Psoas muscle (tissue), 8 donors: Measurements from ENCODE around the gene ALKBH7. TPM values are rescaled to one million over a fixed set of nuclear protein-coding genes. Genes with fewer than 3 reads are reported as not detected.

Experiments used
- ATAC-seq, 4 donors: fragments of 200-7000 bp; cut with Tn5 transposase; one replicate each; pipeline ENCODE4 v1.9.1; 2020; ENCODE audit warnings: moderate library complexity in 3 of 4, mild to moderate bottlenecking in 2 of 4
- DNase-seq, 2 donors: peaks; one replicate each; pipeline ENCODE4 v3.0.0-alpha.2; 2020
- H3K27ac ChIP-seq: fragments of 200-600 bp; one replicate; pipeline ENCODE4 v1.8.0; 2022
- H3K27me3 ChIP-seq, 3 donors: fragments of 200-600 bp in 1 of 3; one replicate each; pipeline versions ENCODE4 v1.6.1 to v1.8.0; 2013 to 2022; ENCODE audit warnings: low read length in 2 of 3, mild to moderate bottlenecking in 2 of 3, moderate library complexity in 1 of 3; ENCODE audit not compliant: insufficient read depth in 3 of 3
- H3K36me3 ChIP-seq, 2 donors: fragments of 200-600 bp in 1 of 2; one replicate each; pipeline versions ENCODE4 v1.6.1 to v1.8.0; 2013 to 2022; ENCODE audit warnings: low read depth in 1 of 2, mild to moderate bottlenecking in 1 of 2, moderate library complexity in 1 of 2; ENCODE audit not compliant: insufficient read depth in 1 of 2
- H3K4me1 ChIP-seq: fragments of 200-600 bp; one replicate; pipeline ENCODE4 v1.8.0; 2022
- H3K4me3 ChIP-seq: fragments of 200-600 bp; one replicate; pipeline ENCODE4 v1.8.0; 2022; ENCODE audit warnings: mild to moderate bottlenecking
- H3K9me3 ChIP-seq: fragments of 200-600 bp; one replicate; pipeline ENCODE4 v1.8.0; 2022
- WGBS, 3 donors: extraction: QIAGEN DNeasy Blood & Tissue Kit; methylation state at CpG; one replicate each; pipeline versions ENCODE4 v1.1.6 to v1.1.7; 2013; 5-methylcytosine and 5-hydroxymethylcytosine counted together
- intact Hi-C, 2 donors: fragments of 100-400 bp; cut with DNase I; formaldehyde crosslinking; loops; one replicate each; pipeline versions ENCODE4 v1.11.0 to v1.14.2; 2022
- polyA plus RNA-seq, 3 donors: library from polyadenylated mRNA; stranded (reverse); fragments of 200-250 nt; gene quantifications; one replicate each; pipeline ENCODE4 v1.2.3, GENCODE V29; 2013
- total RNA-seq, 4 donors: library from RNA; stranded (reverse); fragmentation: NEBNext Ultra II Directional in 2 of 4; extraction: Animal tissue kit (Norgen Biotek cat#: 25700) in 2 of 4; gene quantifications; one replicate each; pipeline versions ENCODE4 v1.2.1 to v1.2.4, GENCODE V29; 2021 to 2023
- TF ChIP-seq, protein P1 (sequence below): fragments of 200-600 bp; IDR thresholded peaks from one replicate; pipeline ENCODE4 v1.8.0; 2022; ENCODE audit warnings: antibody characterized with exemption
- donor health status: healthy with polysubstance abuse.
- donor health status: DM: no; HTN: no; CAD: no; lungs with moderate emphysema.
- donor health status: Bipolar disorder and iron deficiency.
- donor health status: healthy.
- donor health status: DM: yes; HTN: yes; CAD: no.
- donor health status: DM: no; HTN: no; CAD: no.
- donor health status: DM: no; HTN: no; CAD: no.
- donor health status: DM: yes; HTN: yes; CAD: no.

The ALKBH7 gene
- total and polyA plus RNA-seq, 7 donors = 71.5 to 120 (median 99.5) TPM

DNA sequence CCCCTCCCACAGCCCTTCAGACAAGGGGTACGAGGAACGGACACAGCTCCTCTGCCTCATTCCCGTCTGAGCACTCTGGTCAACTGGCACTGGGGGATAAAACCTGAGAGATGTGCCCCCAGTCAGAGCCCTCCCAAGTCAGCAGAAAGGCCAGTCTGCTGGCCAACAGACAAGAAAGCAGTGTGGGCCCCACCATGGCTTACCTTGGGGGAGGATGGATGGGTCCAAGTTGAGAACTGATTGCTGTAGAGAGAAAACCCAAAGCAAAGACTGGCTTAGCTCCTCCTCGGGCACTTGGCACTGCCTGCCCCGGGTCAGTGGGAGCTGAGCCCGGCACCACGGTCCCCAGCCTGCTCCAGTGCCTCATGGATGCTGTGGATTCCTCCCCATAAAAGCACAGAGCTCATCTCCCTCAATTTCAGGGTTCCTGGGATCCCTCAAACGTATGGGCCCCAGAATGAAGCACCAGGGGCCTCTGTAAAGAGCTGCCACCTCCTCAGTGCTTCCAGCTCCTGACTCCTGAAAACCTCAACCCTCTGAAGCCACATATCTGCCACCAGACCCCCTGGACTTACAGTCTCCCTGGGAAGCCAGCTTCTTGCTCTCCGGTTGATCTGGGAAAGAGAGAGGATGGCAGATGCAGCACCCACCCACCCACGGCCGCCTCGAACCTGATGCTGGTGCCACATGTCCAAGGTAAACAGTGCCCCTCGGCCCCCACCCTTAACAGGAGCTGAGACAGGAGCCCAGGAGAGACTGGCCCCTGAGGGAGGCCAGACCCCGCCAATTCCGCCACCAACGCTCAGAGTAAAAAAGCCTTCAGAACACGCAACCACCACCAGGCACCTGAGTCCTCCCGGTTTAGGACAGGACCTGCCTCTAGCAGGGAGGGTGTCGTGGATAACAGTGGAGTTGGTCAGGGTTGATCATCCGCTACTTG lies 48.8 kb downstream of the ALKBH7 start:
- Histone ChIP-seq H3K4me3 (no peak overlapping the region), H3K27ac (no peak overlapping the region), H3K36me3 (peaks cover under 1 to 60% of the 10 kb centered on the region in 2 donors), H3K9me3 (no peaks in the 10 kb centered on the region), H3K4me1 (peaks cover 16% of the 10 kb centered on the region), H3K27me3 (no peaks in the 10 kb centered on the region)
- intact Hi-C loops = loop anchor here (5.0 to 10.0 kb wide), 2 partner anchors 44 to 207 kb away; partner anchors contain the start of gene PSPN (in 2 of the 2)
- no peak for DNase-seq
- ATAC-seq = no peak
- 71 to 81% (median 73%) methylated on average over 19 to 20 of the region's 20 CpGs for WGBS, 3 donors
- TF ChIP-seq, protein P1, sequence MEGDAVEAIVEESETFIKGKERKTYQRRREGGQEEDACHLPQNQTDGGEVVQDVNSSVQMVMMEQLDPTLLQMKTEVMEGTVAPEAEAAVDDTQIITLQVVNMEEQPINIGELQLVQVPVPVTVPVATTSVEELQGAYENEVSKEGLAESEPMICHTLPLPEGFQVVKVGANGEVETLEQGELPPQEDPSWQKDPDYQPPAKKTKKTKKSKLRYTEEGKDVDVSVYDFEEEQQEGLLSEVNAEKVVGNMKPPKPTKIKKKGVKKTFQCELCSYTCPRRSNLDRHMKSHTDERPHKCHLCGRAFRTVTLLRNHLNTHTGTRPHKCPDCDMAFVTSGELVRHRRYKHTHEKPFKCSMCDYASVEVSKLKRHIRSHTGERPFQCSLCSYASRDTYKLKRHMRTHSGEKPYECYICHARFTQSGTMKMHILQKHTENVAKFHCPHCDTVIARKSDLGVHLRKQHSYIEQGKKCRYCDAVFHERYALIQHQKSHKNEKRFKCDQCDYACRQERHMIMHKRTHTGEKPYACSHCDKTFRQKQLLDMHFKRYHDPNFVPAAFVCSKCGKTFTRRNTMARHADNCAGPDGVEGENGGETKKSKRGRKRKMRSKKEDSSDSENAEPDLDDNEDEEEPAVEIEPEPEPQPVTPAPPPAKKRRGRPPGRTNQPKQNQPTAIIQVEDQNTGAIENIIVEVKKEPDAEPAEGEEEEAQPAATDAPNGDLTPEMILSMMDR = no peak

DNA sequence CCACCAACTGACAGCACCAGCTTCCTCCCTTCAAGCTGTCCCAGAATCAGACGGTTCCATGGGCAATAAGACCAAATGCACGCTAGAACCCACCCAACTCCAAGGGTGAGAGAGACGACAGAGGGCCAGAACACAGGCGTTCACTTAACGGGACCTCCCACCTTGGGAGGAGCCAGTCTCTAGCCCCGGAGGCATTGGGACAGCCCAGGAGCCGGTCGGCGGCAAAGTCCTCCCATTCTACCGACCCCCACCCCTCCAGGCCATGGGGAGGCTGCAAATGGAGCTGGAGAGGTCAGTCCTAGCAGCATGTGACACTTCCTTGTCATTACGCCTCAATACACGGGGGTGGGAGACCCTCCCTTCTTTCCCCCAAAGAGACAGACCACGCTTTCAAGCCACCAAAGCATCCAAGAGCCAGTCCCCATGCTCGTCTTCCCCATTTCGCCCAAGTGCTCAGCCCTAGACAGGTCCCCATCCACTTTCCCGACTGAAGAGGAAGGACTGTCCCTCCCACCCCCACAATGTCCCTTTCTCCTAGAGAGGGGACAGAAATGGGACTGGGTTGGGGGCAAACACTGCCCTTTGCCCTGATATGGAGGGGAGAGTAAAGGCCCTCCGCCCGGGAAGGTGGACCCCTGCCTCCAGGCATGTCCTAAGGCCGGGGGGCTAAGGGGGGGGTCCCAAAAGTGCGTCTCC lies 51.1 kb downstream of the ALKBH7 start:
- Histone ChIP-seq H3K4me1 (peaks cover 16% of the 10 kb centered on the region), H3K4me3 (peak overlapping the region; percentile 93), H3K9me3 (no peaks in the 10 kb centered on the region), H3K27ac (peak overlapping the region; percentile 71), H3K27me3 (no peaks in the 10 kb centered on the region), H3K36me3 (peaks cover 0 to 37% of the 10 kb centered on the region in 2 donors)
- intact Hi-C loops = loop anchor here (5.0 to 10.0 kb wide), 2 partner anchors 46 to 209 kb away; partner anchors contain the start of gene PSPN (in 2 of the 2)
- DNase-seq = no peak
- TF ChIP-seq, protein P1 = no peak
- no peak for ATAC-seq
- 1 to 4% (median 4%) methylated on average over 18 to 20 of the region's 20 CpGs for WGBS, 3 donors

DNA sequence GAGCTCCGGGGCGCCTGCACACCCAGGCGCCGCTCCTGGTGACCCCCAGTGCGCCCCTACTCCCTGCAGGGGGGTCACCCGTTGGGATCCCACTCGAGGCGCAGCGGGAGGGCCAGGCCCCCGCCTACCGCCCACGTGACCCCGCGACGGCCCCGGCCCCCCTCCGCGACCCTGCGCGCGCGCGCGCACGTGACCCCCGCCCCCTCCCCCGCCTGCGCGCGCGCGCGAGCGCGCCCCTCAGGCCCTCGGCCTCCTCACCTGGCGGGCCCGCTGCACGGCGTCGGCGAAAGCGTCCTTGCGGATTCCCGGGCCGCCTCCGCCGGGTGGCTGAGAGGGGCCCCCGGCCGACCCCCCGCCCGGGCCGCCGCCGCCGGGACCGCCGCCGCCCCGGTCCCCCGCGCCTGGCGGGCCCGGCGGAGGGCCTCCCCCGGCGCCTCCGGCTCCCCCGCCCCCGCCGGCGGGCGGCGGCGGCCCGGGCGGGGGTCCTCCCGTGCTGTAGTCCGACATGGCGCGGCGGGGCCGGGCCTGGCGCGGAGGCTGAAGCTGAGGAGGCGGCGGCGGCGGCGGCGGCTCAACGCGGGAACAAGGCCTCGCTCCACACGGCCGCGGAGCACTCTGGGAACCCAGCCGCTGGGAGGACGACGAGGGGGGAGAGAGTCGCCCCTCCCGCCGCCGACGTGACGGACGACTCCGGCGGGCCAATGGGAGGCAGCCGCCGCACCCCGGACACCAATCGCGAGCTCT lies 51.8 kb downstream of the ALKBH7 start, which contains the start of gene KHSRP:
Gene KHSRP (minus strand): TSS at position 617 of the 744 bp plus-strand sequence. CDS start 110 bp downstream, at position 507.
- H3K36me3 ChIP-seq = peaks cover 0 to 30% of the 10 kb centered on the region in 2 donors
- H3K4me3 ChIP-seq = peak within 1 kb of the TSS; percentile 93
- H3K27ac ChIP-seq = peak within 1 kb of the TSS; percentile 86
- H3K4me1 ChIP-seq = peaks cover 16% of the 10 kb centered on the region
- H3K9me3 ChIP-seq = no peaks in the 10 kb centered on the region
- TF ChIP-seq, protein P1 = no peak
- intact Hi-C loops = loop anchor here (5.0 to 10.0 kb wide), 2 partner anchors 47 to 210 kb away; partner anchors contain the start of gene PSPN (in 2 of the 2)
- no peaks in the 10 kb centered on the region for H3K27me3 ChIP-seq
- ATAC-seq (no peak), DNase-seq (peak; percentile 65 to 100)
- 0 to 2% (median 1%) methylated on average over 54 to 111 of the region's 114 CpGs for WGBS, 3 donors

Other genes starting within 250 kb of the ALKBH7 start
- gene ACSBG2, start 237.1 kb upstream of the ALKBH7 start, total RNA-seq = not detected
- gene ACSBG2, start 237.1 kb upstream of the ALKBH7 start, polyA plus RNA-seq = not detected
- 10 to 100 TPM; 35.8 to 51.7 (median 44.0) TPM for gene MLLT1, start 92.8 kb upstream of the ALKBH7 start, total RNA-seq
- gene MLLT1, start 92.8 kb upstream of the ALKBH7 start, polyA plus RNA-seq = 10 to 100 TPM; 24.2 to 34.2 (median 25.2) TPM
- not detected for gene ACER1, start 39.2 kb upstream of the ALKBH7 start, total RNA-seq
- gene ACER1, start 39.2 kb upstream of the ALKBH7 start, polyA plus RNA-seq = not detected
- gene CLPP, start 11.3 kb upstream of the ALKBH7 start, total RNA-seq = 100 to 1,000 TPM in 3 of 4 donors, 10 to 100 TPM in 1; 82.0 to 121 (median 116) TPM
- gene CLPP, start 11.3 kb upstream of the ALKBH7 start, polyA plus RNA-seq = 100 to 1,000 TPM; 101 to 140 (median 121) TPM
- gene PSPN, start 3.1 kb downstream of the ALKBH7 start, total RNA-seq = 1 to 10 TPM in 1 of 4 donors, under 1 TPM in 3; 0.55 to 1.0 (median 0.65) TPM
- 1 to 10 TPM in 1 of 3 donors, under 1 TPM in 2; 0.34 to 1.3 (median 0.78) TPM for gene PSPN, start 3.1 kb downstream of the ALKBH7 start, polyA plus RNA-seq
- gene GTF2F1, start 20.4 kb downstream of the ALKBH7 start, total RNA-seq = 10 to 100 TPM; 23.7 to 37.0 (median 33.3) TPM
- 10 to 100 TPM; 33.8 to 60.0 (median 42.8) TPM for gene GTF2F1, start 20.4 kb downstream of the ALKBH7 start, polyA plus RNA-seq
- 100 to 1,000 TPM; 101 to 168 (median 149) TPM for gene KHSRP, start 52.0 kb downstream of the ALKBH7 start, total RNA-seq
- 100 to 1,000 TPM; 104 to 174 (median 154) TPM for gene KHSRP, start 52.0 kb downstream of the ALKBH7 start, polyA plus RNA-seq
- gene SLC25A41, start 61.0 kb downstream of the ALKBH7 start, total RNA-seq = under 1 TPM in 3 of 4 donors, not detected in 1; 0.15 to 0.60 (median 0.50) TPM
- under 1 TPM; 0.07 to 0.45 (median 0.43) TPM for gene SLC25A41, start 61.0 kb downstream of the ALKBH7 start, polyA plus RNA-seq
- gene SLC25A23, start 87.0 kb downstream of the ALKBH7 start, total RNA-seq = 10 to 100 TPM; 40.6 to 91.8 (median 67.1) TPM
- 10 to 100 TPM; 15.0 to 49.4 (median 49.0) TPM for gene SLC25A23, start 87.0 kb downstream of the ALKBH7 start, polyA plus RNA-seq
- gene CRB3, start 91.5 kb downstream of the ALKBH7 start, total RNA-seq = not detected
- gene CRB3, start 91.5 kb downstream of the ALKBH7 start, polyA plus RNA-seq = under 1 TPM in 2 of 3 donors, not detected in 1; 0.23 to 0.38 TPM
- gene DENND1C, start 109.0 kb downstream of the ALKBH7 start, total RNA-seq = under 1 TPM; 0.26 to 0.93 (median 0.81) TPM
- gene DENND1C, start 109.0 kb downstream of the ALKBH7 start, polyA plus RNA-seq = under 1 TPM; 0.17 to 0.27 (median 0.21) TPM
- gene TUBB4A, start 129.5 kb downstream of the ALKBH7 start, total RNA-seq = 1 to 10 TPM; 2.7 to 6.4 (median 4.6) TPM
- gene TUBB4A, start 129.5 kb downstream of the ALKBH7 start, polyA plus RNA-seq = 1 to 10 TPM in 2 of 3 donors, under 1 TPM in 1; 0.44 to 1.4 (median 1.0) TPM
- gene TNFSF9, start 158.2 kb downstream of the ALKBH7 start, total RNA-seq = 1 to 10 TPM in 2 of 4 donors, under 1 TPM in 1, not detected in 1; 0.66 to 1.9 (median 1.2) TPM
- under 1 TPM; 0.25 to 0.57 (median 0.46) TPM for gene TNFSF9, start 158.2 kb downstream of the ALKBH7 start, polyA plus RNA-seq
- not detected for gene CD70, start 218.4 kb downstream of the ALKBH7 start, total RNA-seq
- gene CD70, start 218.4 kb downstream of the ALKBH7 start, polyA plus RNA-seq = not detected